Activated CD4-positive, alpha-beta T cell treated with anti-CD3 and anti-CD28 coated beads, Interleukin-2, amount 10 ng/mL, durations not matched to agents 24 days and 14 days (primary cell): ENCODE results near the gene VEGFC. TPM values are rescaled to one million over a fixed set of nuclear protein-coding genes. Genes with fewer than 3 reads are reported as not detected.

ENCODE experiments used
- DNase-seq: peaks from one replicate; pipeline ENCODE4 v3.0.0; 2022
- H3K27ac Mint-ChIP-seq: one replicate; pipeline ENCODE4 v1.8.0; 2022; ENCODE audit warnings: mild to moderate bottlenecking, mixed read lengths
- H3K27me3 Mint-ChIP-seq: one replicate; pipeline ENCODE4 v1.8.0; 2022; ENCODE audit warnings: mixed read lengths
- H3K36me3 Mint-ChIP-seq: one replicate; pipeline ENCODE4 v1.8.0; 2022; ENCODE audit warnings: low read depth, mild to moderate bottlenecking, mixed read lengths
- H3K4me1 Mint-ChIP-seq: one replicate; pipeline ENCODE4 v1.8.0; 2021; ENCODE audit warnings: mixed read lengths
- H3K4me3 Mint-ChIP-seq: one replicate; pipeline ENCODE4 v1.8.0; 2022; ENCODE audit warnings: mild to moderate bottlenecking, moderate library complexity, mixed read lengths
- H3K9me3 Mint-ChIP-seq: one replicate; pipeline ENCODE4 v1.8.0; 2021; ENCODE audit warnings: mixed read lengths
- intact Hi-C: fragments of 100-400 bp; cut with micrococcal nuclease; formaldehyde crosslinking; loops from one replicate; pipeline ENCODE4 v1.15.1; 2023
- total RNA-seq: library from RNA; stranded (reverse); gene quantifications from 2 replicates; pipeline ENCODE4 v1.2.3, GENCODE V29; 2022

Gene VEGFC
- total RNA-seq, 1 donor from 2014 or later, result not detected

GRCh38 chr4:176789955-176790354 is 2.8 kb downstream of the VEGFC start:
- no peaks in the 10 kb centered on the region for H3K36me3 Mint-ChIP-seq
- DNase-seq, result peak; percentile 59
- H3K4me3 Mint-ChIP-seq, result no peak overlapping the region
- intact Hi-C loops, result loop anchor here (1.0 to 5.0 kb wide), 4 partner anchors 112 to 549 kb away; no protein-coding TSS in a partner anchor
- H3K9me3 Mint-ChIP-seq, result no peaks in the 10 kb centered on the region
- H3K27me3 Mint-ChIP-seq, result peaks cover 42% of the 10 kb centered on the region
- no peak overlapping the region for H3K27ac Mint-ChIP-seq
- peaks cover 3% of the 10 kb centered on the region for H3K4me1 Mint-ChIP-seq

- Mint-ChIP-seq H3K9me3 (no peaks in the 10 kb centered on the region), H3K4me1 (peaks cover 3% of the 10 kb centered on the region), H3K27me3 (peaks cover 35% of the 10 kb centered on the region), H3K4me3 (no peak overlapping the region), H3K36me3 (no peaks in the 10 kb centered on the region), H3K27ac (no peak overlapping the region)
- no peak for DNase-seq
- intact Hi-C loops, result no loop called here
These were observed 3.8 kb downstream of the VEGFC start for GRCh38 chr4:176788971-176789370.

- intact Hi-C loops, result no loop called here
- Mint-ChIP-seq H3K4me3 (no peak overlapping the region), H3K27ac (no peak overlapping the region), H3K27me3 (peaks cover 28% of the 10 kb centered on the region), H3K9me3 (no peaks in the 10 kb centered on the region), H3K36me3 (no peaks in the 10 kb centered on the region), H3K4me1 (peaks cover 2% of the 10 kb centered on the region)
- no peak for DNase-seq
These were observed 4.5 kb downstream of the VEGFC start for GRCh38 chr4:176788248-176788647.

- Mint-ChIP-seq H3K4me1 (no peaks in the 10 kb centered on the region), H3K27ac (no peak overlapping the region), H3K27me3 (peaks cover 7% of the 10 kb centered on the region), H3K9me3 (no peaks in the 10 kb centered on the region), H3K36me3 (no peaks in the 10 kb centered on the region), H3K4me3 (no peak overlapping the region)
- intact Hi-C loops, result no loop called here
- no peak for DNase-seq
These were observed 7.9 kb downstream of the VEGFC start for GRCh38 chr4:176784816-176785215.

GRCh38 chr4:176782794-176783193 is 9.9 kb downstream of the VEGFC start:
- no peak for DNase-seq
- no peaks in the 10 kb centered on the region for H3K27me3 Mint-ChIP-seq
- no peak overlapping the region for H3K27ac Mint-ChIP-seq
- H3K36me3 Mint-ChIP-seq, result no peaks in the 10 kb centered on the region
- no peaks in the 10 kb centered on the region for H3K4me1 Mint-ChIP-seq
- no peak overlapping the region for H3K4me3 Mint-ChIP-seq
- H3K9me3 Mint-ChIP-seq, result no peaks in the 10 kb centered on the region
- intact Hi-C loops, result no loop called here

- no peak overlapping the region for H3K27ac Mint-ChIP-seq
- no peaks in the 10 kb centered on the region for H3K27me3 Mint-ChIP-seq
- no peaks in the 10 kb centered on the region for H3K9me3 Mint-ChIP-seq
- H3K4me3 Mint-ChIP-seq, result no peak overlapping the region
- DNase-seq, result no peak
- H3K36me3 Mint-ChIP-seq, result no peaks in the 10 kb centered on the region
- intact Hi-C loops, result no loop called here
- H3K4me1 Mint-ChIP-seq, result no peaks in the 10 kb centered on the region
These were observed 10.5 kb downstream of the VEGFC start for GRCh38 chr4:176782191-176782590.

DNA sequence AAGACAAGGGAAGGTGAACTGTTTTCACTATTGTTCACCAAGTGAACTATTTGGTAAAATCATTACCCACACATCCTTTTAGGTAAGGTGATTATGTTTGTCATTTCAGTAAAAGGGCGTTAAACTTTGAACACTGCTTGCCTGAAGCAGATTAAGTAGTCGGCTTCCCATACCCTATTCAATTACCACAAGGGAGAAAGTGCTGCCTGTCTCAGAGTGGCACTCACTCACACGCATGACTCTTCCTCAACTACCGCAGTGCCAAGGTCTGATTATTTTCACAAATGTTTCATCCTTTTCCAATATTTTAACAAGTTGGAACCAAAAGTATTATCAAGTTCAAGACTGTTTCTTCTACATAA is 11.0 kb downstream of the VEGFC start:
- Mint-ChIP-seq H3K4me1 (no peaks in the 10 kb centered on the region), H3K36me3 (no peaks in the 10 kb centered on the region), H3K4me3 (no peak overlapping the region)

GRCh38 chr4:176780995-176781738 is 11.6 kb downstream of the VEGFC start:
- no peak overlapping the region for H3K4me3 Mint-ChIP-seq

More for the DNA sequence above, 11.0 kb downstream of the VEGFC start:
- intact Hi-C loops, result no loop called here
- no peak for DNase-seq
- Mint-ChIP-seq H3K9me3 (no peaks in the 10 kb centered on the region), H3K27ac (no peak overlapping the region), H3K27me3 (no peaks in the 10 kb centered on the region)

DNA sequence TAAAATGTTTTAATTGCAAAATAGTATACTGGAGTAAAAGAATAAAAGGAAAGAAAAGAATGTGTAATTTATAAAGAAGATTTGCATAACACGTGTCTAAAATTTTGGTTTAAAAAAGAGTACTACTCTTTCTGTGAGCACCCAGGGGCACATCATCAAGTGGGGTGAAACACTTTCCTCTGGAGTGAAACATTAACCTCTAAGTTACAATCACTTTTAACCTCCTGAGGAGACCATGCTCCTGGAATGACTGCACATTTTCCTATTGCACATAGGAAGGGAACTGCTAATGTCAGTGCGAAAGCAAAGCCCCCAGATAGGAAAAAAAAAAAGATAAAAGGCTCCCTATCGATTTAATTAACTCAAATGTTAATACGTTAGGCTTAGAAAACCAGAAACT is 13.3 kb downstream of the VEGFC start:
- Mint-ChIP-seq H3K27me3 (no peaks in the 10 kb centered on the region), H3K27ac (no peak overlapping the region), H3K36me3 (no peaks in the 10 kb centered on the region), H3K4me1 (no peaks in the 10 kb centered on the region), H3K9me3 (no peaks in the 10 kb centered on the region), H3K4me3 (no peak overlapping the region)
- intact Hi-C loops, result no loop called here
- DNase-seq, result peak; percentile 13

More at GRCh38 chr4:176780995-176781738, 11.6 kb downstream of the VEGFC start:
- no peaks in the 10 kb centered on the region for H3K27me3 Mint-ChIP-seq
- intact Hi-C loops, result no loop called here
- DNase-seq, result no peak
- no peaks in the 10 kb centered on the region for H3K4me1 Mint-ChIP-seq
- H3K36me3 Mint-ChIP-seq, result no peaks in the 10 kb centered on the region
- no peaks in the 10 kb centered on the region for H3K9me3 Mint-ChIP-seq
- H3K27ac Mint-ChIP-seq, result no peak overlapping the region

- H3K4me1 Mint-ChIP-seq, result no peaks in the 10 kb centered on the region
- no peaks in the 10 kb centered on the region for H3K9me3 Mint-ChIP-seq
- DNase-seq, result no peak
- H3K27ac Mint-ChIP-seq, result no peak overlapping the region
- H3K27me3 Mint-ChIP-seq, result no peaks in the 10 kb centered on the region
- H3K4me3 Mint-ChIP-seq, result no peak overlapping the region
- no peaks in the 10 kb centered on the region for H3K36me3 Mint-ChIP-seq
- intact Hi-C loops, result no loop called here
These were observed 14.2 kb downstream of the VEGFC start for GRCh38 chr4:176778491-176778890.

- Mint-ChIP-seq H3K4me3 (no peak overlapping the region), H3K9me3 (no peaks in the 10 kb centered on the region), H3K4me1 (no peaks in the 10 kb centered on the region), H3K36me3 (no peaks in the 10 kb centered on the region), H3K27ac (no peak overlapping the region), H3K27me3 (no peaks in the 10 kb centered on the region)
- DNase-seq, result no peak
- intact Hi-C loops, result no loop called here
These were observed 14.7 kb downstream of the VEGFC start for GRCh38 chr4:176778063-176778462.

GRCh38 chr4:176775338-176775737 is 17.4 kb downstream of the VEGFC start:
- H3K4me1 Mint-ChIP-seq, result no peaks in the 10 kb centered on the region
- H3K9me3 Mint-ChIP-seq, result no peaks in the 10 kb centered on the region
- no peak overlapping the region for H3K4me3 Mint-ChIP-seq
- H3K36me3 Mint-ChIP-seq, result no peaks in the 10 kb centered on the region
- no peak overlapping the region for H3K27ac Mint-ChIP-seq
- DNase-seq, result no peak
- intact Hi-C loops, result no loop called here
- H3K27me3 Mint-ChIP-seq, result no peaks in the 10 kb centered on the region

GRCh38 chr4:176774852-176775251 is 17.9 kb downstream of the VEGFC start:
- intact Hi-C loops, result no loop called here
- Mint-ChIP-seq H3K4me1 (no peaks in the 10 kb centered on the region), H3K9me3 (no peaks in the 10 kb centered on the region), H3K4me3 (no peak overlapping the region), H3K36me3 (no peaks in the 10 kb centered on the region), H3K27ac (no peak overlapping the region), H3K27me3 (no peaks in the 10 kb centered on the region)
- no peak for DNase-seq

DNA sequence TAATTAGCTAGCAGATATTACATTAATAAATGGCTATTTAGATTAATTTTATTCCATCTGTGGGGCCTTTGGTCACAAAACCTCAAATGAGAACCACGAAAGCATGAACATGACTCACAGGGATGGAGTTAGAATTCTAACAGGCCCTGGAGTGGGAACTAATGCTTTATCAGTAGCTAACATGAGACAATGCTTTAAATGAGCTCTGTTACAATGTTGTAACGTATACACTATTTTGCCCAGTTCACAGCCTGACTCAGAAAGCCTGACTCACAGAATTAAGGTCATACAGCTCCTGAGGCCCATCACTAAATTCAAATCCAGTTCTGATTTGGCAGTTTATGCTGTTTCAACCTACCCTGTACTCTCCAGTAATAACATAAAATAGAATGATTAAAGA is 23.2 kb downstream of the VEGFC start:
- no peaks in the 10 kb centered on the region for H3K27me3 Mint-ChIP-seq
- intact Hi-C loops, result no loop called here
- H3K9me3 Mint-ChIP-seq, result no peaks in the 10 kb centered on the region
- H3K4me3 Mint-ChIP-seq, result no peak overlapping the region
- H3K36me3 Mint-ChIP-seq, result no peaks in the 10 kb centered on the region
- H3K4me1 Mint-ChIP-seq, result no peaks in the 10 kb centered on the region
- no peak overlapping the region for H3K27ac Mint-ChIP-seq
- no peak for DNase-seq

DNA sequence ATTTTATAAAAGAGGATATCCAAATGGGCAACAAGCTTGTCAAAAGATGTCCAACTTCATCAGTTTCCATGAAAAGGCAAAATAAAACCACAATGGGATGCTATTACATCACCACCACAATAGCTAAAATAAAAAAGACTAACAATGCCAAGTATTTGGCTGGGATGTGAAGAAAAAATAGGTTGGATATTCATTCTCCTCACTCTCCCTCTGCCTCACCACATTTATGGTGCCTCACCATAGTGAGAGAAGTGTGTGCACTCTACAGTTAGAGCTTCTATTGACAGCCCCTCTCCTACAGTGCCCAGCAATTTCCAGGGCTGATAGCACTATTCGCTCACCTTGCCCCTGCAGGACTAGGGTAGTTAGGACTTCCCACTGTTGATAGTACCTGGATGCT is 25.5 kb downstream of the VEGFC start:
- Mint-ChIP-seq H3K4me1 (no peaks in the 10 kb centered on the region), H3K27ac (no peak overlapping the region), H3K27me3 (no peaks in the 10 kb centered on the region), H3K9me3 (no peaks in the 10 kb centered on the region), H3K4me3 (no peak overlapping the region), H3K36me3 (no peaks in the 10 kb centered on the region)
- intact Hi-C loops, result no loop called here
- DNase-seq, result no peak
